ENCODE results near the gene CSGALNACT2. TPM values are rescaled to one million over a fixed set of nuclear protein-coding genes. Genes with fewer than 3 reads are reported as not detected.

CSGALNACT2 gene
- total and polyA plus RNA-seq, 10 of the 15 experiments (the other 5 are each of a cell fraction or from before 2014, with no cell fraction given), result 2.5 to 12.6 (median 8.7) TPM

DNA sequence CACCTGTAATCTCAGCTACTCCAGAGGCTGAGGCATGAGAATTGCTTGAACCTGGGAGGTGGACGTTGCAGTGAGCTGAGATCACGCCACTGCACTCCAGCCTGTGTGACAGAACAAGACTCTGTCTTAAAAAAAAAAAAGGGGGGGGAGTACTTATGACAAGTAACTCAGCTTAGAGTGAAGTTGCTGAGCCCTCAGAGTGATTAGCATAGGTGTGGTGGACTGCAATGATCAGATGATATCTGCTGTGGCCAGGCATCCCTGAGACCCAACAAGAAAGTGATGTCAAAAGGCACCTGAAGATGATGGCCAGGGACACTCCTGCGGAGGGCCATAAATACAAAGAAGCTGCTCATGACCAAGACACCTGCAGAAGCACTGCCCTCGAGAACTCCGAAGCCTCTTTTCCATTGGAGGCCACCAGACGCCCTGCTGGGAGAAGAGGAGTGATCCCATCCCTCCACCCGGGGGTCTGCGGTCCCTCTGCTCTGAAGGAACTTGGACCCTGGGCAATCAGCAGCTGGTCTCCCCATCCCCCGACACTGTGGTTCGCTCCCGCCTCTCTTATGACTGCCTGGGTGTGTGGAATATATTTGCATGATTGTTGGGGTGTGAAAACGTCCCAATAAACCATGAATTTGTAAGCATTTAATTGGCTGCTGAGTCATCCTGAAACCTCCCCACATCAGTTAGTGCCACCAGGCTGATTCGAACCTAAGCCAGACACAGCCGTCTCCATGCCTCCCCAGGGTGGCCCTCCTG is 82.6 kb downstream of the CSGALNACT2 start:
- H4K20me1 ChIP-seq (ENCODE audit: control insufficient read depth, insufficient read depth), result no peaks in the 10 kb centered on the region
- no peak overlapping the region for H3K9ac ChIP-seq (ENCODE audit: control insufficient read depth, insufficient read depth, low read length)
- no peaks in the 10 kb centered on the region for H3K9me3 ChIP-seq (replicated peaks; ENCODE audit: control insufficient read depth, insufficient read depth, low read length)
- ChIA-PET CTCF (interaction anchor here (0.6 to 5.9 kb wide), 6 partner anchors 11 to 690 kb away, joined by 3 to 43 read pairs (median 4); no protein-coding TSS in a partner anchor), SMC1A (ENCODE audit: uncharacterized antibody, unreplicated experiment) (interaction anchor here (1.1 to 3.3 kb wide), 3 partner anchors 10 to 34 kb away, joined by 4 to 17 read pairs (median 4); no protein-coding TSS in a partner anchor), POLR2A (interaction anchor here (0.6 to 1.2 kb wide), 2 partner anchors 37 to 83 kb away, joined by 5 to 7 read pairs; partner anchors contain the start of gene CSGALNACT2), RAD21 (ENCODE audit: unreplicated experiment) (interaction anchor here (1.2 to 2.6 kb wide), 3 partner anchors 16 to 34 kb away, joined by 3 to 14 read pairs (median 5); no protein-coding TSS in a partner anchor)
- H3K4me3 ChIP-seq, result no peak overlapping the region
- no peak overlapping the region for H2AFZ ChIP-seq (ENCODE audit: control insufficient read depth, low read depth, low read length)
- peaks cover 0 to 1% of the 10 kb centered on the region in 2 experiments; a peak in 2 of 4 replicates for H3K27me3 ChIP-seq (replicated peaks in 1 of 2; ENCODE audit: control insufficient read depth in 2 of 2, insufficient read depth in 2 of 2, low read length in 1 of 2)
- H3K79me2 ChIP-seq (ENCODE audit: control insufficient read depth, insufficient read depth, low read length), result no peaks in the 10 kb centered on the region
- in situ Hi-C loops (cut with MboI), result loop anchor here (25.0 kb wide), 1 partner anchor 141 kb away; the partner anchor contains the start of gene FXYD4
- 20% methylated on average over 14 of the region's 14 CpGs for WGBS (ENCODE audit: insufficient coverage, insufficient replicate concordance, low lambda C conversion rate, missing lambda C conversion rate)
- intact Hi-C loops (cut with micrococcal nuclease; ENCODE audit: unreplicated experiment), result no loop called here
- peak overlapping the region; percentile 48 for H3K4me2 ChIP-seq (ENCODE audit: control insufficient read depth, insufficient read depth)
- no peaks in the 10 kb centered on the region for H3K36me3 ChIP-seq (ENCODE audit: control insufficient read depth in 2 of 2, insufficient read depth in 2 of 2, low read length in 1 of 2)
- DNase-seq (ENCODE audit: low read depth, low spot score) (peak; percentile 46), ATAC-seq (peak; percentile 71), FAIRE-seq (no peak)
- peaks cover 8% of the 10 kb centered on the region for H3K4me1 ChIP-seq (ENCODE audit: control insufficient read depth, insufficient read depth, low read length)
- no peak overlapping the region for H3K27ac ChIP-seq (ENCODE audit: control insufficient read depth, insufficient read depth)
- no TSS peak for BruUV-seq (replicated peaks)
- TF ChIP-seq, protein P1, sequence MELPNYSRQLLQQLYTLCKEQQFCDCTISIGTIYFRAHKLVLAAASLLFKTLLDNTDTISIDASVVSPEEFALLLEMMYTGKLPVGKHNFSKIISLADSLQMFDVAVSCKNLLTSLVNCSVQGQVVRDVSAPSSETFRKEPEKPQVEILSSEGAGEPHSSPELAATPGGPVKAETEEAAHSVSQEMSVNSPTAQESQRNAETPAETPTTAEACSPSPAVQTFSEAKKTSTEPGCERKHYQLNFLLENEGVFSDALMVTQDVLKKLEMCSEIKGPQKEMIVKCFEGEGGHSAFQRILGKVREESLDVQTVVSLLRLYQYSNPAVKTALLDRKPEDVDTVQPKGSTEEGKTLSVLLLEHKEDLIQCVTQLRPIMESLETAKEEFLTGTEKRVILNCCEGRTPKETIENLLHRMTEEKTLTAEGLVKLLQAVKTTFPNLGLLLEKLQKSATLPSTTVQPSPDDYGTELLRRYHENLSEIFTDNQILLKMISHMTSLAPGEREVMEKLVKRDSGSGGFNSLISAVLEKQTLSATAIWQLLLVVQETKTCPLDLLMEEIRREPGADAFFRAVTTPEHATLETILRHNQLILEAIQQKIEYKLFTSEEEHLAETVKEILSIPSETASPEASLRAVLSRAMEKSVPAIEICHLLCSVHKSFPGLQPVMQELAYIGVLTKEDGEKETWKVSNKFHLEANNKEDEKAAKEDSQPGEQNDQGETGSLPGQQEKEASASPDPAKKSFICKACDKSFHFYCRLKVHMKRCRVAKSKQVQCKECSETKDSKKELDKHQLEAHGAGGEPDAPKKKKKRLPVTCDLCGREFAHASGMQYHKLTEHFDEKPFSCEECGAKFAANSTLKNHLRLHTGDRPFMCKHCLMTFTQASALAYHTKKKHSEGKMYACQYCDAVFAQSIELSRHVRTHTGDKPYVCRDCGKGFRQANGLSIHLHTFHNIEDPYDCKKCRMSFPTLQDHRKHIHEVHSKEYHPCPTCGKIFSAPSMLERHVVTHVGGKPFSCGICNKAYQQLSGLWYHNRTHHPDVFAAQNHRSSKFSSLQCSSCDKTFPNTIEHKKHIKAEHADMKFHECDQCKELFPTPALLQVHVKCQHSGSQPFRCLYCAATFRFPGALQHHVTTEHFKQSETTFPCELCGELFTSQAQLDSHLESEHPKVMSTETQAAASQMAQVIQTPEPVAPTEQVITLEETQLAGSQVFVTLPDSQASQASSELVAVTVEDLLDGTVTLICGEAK (IDR thresholded peaks at IDR 0.05; ENCODE audit: borderline replicate concordance), result no peak
- TF ChIP-seq, protein P2, sequence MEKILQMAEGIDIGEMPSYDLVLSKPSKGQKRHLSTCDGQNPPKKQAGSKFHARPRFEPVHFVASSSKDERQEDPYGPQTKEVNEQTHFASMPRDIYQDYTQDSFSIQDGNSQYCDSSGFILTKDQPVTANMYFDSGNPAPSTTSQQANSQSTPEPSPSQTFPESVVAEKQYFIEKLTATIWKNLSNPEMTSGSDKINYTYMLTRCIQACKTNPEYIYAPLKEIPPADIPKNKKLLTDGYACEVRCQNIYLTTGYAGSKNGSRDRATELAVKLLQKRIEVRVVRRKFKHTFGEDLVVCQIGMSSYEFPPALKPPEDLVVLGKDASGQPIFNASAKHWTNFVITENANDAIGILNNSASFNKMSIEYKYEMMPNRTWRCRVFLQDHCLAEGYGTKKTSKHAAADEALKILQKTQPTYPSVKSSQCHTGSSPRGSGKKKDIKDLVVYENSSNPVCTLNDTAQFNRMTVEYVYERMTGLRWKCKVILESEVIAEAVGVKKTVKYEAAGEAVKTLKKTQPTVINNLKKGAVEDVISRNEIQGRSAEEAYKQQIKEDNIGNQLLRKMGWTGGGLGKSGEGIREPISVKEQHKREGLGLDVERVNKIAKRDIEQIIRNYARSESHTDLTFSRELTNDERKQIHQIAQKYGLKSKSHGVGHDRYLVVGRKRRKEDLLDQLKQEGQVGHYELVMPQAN (conservative IDR thresholded peaks at IDR 0.05), result no peak
- TF ChIP-seq NR2C2 (IDR thresholded peaks at IDR 0.05; ENCODE audit: borderline replicate concordance, control insufficient read depth, insufficient read length, low read depth), result no peak
- TF ChIP-seq HDAC2 (IDR thresholded peaks at IDR 0.05), result no peak
- TF ChIP-seq RELA (IDR thresholded peaks at IDR 0.05; ENCODE audit: borderline replicate concordance, partially characterized antibody), result no peak
- TF ChIP-seq HDGF (IDR thresholded peaks at IDR 0.05), result no peak
- no peak for TF ChIP-seq FOXK2 (IDR thresholded peaks at IDR 0.05)
- TF ChIP-seq NFYB (IDR thresholded peaks at IDR 0.05; ENCODE audit: insufficient read depth, low read depth, low read length), result no peak
- TF ChIP-seq TCF7 (IDR thresholded peaks at IDR 0.05; ENCODE audit: borderline replicate concordance), result no peak
- TF ChIP-seq ZNF24 (IDR thresholded peaks at IDR 0.05), result no peak
- TF ChIP-seq NFXL1 (IDR thresholded peaks at IDR 0.05; ENCODE audit: borderline replicate concordance), result no peak
- TF ChIP-seq BMI1 (IDR thresholded peaks at IDR 0.05; ENCODE audit: borderline replicate concordance), result no peak
- TF ChIP-seq JUND (IDR thresholded peaks at IDR 0.05; ENCODE audit: low read depth, low read length), result peak; percentile 63; the same call in 1 of the 2 replicates
- TF ChIP-seq POLR2AphosphoS5 (IDR thresholded peaks at IDR 0.05; ENCODE audit: low read length), result no peak
- TF ChIP-seq ZZZ3 (IDR thresholded peaks at IDR 0.05; ENCODE audit: control insufficient read depth, insufficient read length, low read depth), result no peak
- no peak for TF ChIP-seq ASH2L (IDR thresholded peaks at IDR 0.05; ENCODE audit: borderline replicate concordance, low read depth)
- TF ChIP-seq TBL1XR1 (IDR thresholded peaks at IDR 0.05; ENCODE audit: low read depth, low read length), result no peak
- no peak for TF ChIP-seq SMARCA5 (IDR thresholded peaks at IDR 0.05)
- TF ChIP-seq BHLHE40 (IDR thresholded peaks at IDR 0.05; ENCODE audit: borderline replicate concordance in 1 of 2, low read depth in 2 of 2, low read length in 1 of 2), result peak in 1 of 2 experiments; percentile 27; a peak in 1 of 4 replicates
